ENCODE measurements around the gene HOXC9.

- no peak for TF ChIP-seq MYC (IDR thresholded peaks at IDR 0.05; ENCODE audit: low read depth, low read length)
- no peak for TF ChIP-seq POLR2A (IDR thresholded peaks at IDR 0.05; ENCODE audit: extremely low read depth, insufficient read length)
- no peak for TF ChIP-seq CTCF (IDR thresholded peaks at IDR 0.05; ENCODE audit: low read depth, low read length)
Observed at GRCh38 chr12:53991077-53991460, 8.9 kb upstream of the HOXC9 start.
